ENCODE results near the gene OR10J1. TPM values are rescaled to one million over a fixed set of nuclear protein-coding genes. Genes with fewer than 3 reads are reported as not detected.

The OR10J1 gene
- total RNA-seq, 1 donor from 2014 or later: not detected

Other genes with a start within 250 kb of the OR10J1 start
- gene ACKR1, start 234.8 kb upstream of the OR10J1 start, total RNA-seq: 0.62 TPM
- 0.47 TPM for gene FCER1A, start 137.4 kb upstream of the OR10J1 start, total RNA-seq
- not detected for gene OR10J4, start 7.5 kb upstream of the OR10J1 start, total RNA-seq
- not detected for gene OR10J5, start 96.3 kb downstream of the OR10J1 start, total RNA-seq
- gene APCS, start 148.1 kb downstream of the OR10J1 start, total RNA-seq: not detected